Activated T-helper 1 cell treated with anti-CD3 and anti-CD28 coated beads, Interleukin-12 subunit alpha, Interleukin-12 subunit beta, Interleukin-2, Interleukin-4 antibody, amounts not matched to agents 30 ng/mL and 10 ng/mL and 1 ng/mL, durations not matched to agents 14 hours and 24 hours and 36 hours (primary cell): ENCODE measurements around the gene PCDHGA8. TPM values are rescaled to one million over a fixed set of nuclear protein-coding genes. Genes with fewer than 3 reads are reported as not detected.
A peak's percentile ranks its signal among the peaks of the same experiment; 100 is the strongest.
"Not testable (repeated sequence)": the region's sequence is repeated elsewhere in the genome, so short reads cannot be mapped to it uniquely, and the experiment has no call there.

Experiments used
- DNase-seq: peaks from one replicate; pipeline ENCODE4 v3.0.0; 2021; ENCODE audit warnings: low spot score
- H3K27ac Mint-ChIP-seq: one replicate; pipeline ENCODE4 v1.8.0; 2021; ENCODE audit warnings: mild to moderate bottlenecking, mixed read lengths
- H3K27me3 Mint-ChIP-seq: one replicate; pipeline ENCODE4 v1.8.0; 2022; ENCODE audit warnings: mild to moderate bottlenecking, moderate library complexity, mixed read lengths; ENCODE audit not compliant: insufficient read depth
- H3K36me3 Mint-ChIP-seq: one replicate; pipeline ENCODE4 v1.8.0; 2021; ENCODE audit warnings: low read depth, mixed read lengths
- H3K4me1 Mint-ChIP-seq: one replicate; pipeline ENCODE4 v1.8.0; 2021; ENCODE audit warnings: low read depth, mixed read lengths
- H3K4me3 Mint-ChIP-seq: one replicate; pipeline ENCODE4 v1.8.0; 2021; ENCODE audit warnings: mild to moderate bottlenecking, moderate library complexity, mixed read lengths
- H3K9me3 Mint-ChIP-seq: one replicate; pipeline ENCODE4 v1.8.0; 2021; ENCODE audit warnings: mixed read lengths
- intact Hi-C: fragments of 100-400 bp; cut with micrococcal nuclease; formaldehyde crosslinking; loops from one replicate; pipeline ENCODE4 v1.15.1; 2024
- total RNA-seq: library from RNA; stranded (reverse); gene quantifications from 2 replicates; pipeline ENCODE4 v1.2.3, GENCODE V29; 2022

PCDHGA8 gene
- total RNA-seq, 1 donor from 2014 or later = 0.03 TPM

- Mint-ChIP-seq H3K4me3 (peak within 1 kb of the TSS; percentile 85), H3K27ac (peak within 1 kb of the TSS; percentile 68), H3K4me1 (peaks cover 6% of the 10 kb centered on the region), H3K9me3 (peaks cover 43% of the 10 kb centered on the region), H3K36me3 (peaks cover 5% of the 10 kb centered on the region), H3K27me3 (peaks cover 19% of the 10 kb centered on the region)
- intact Hi-C loops = loop anchor here (1.0 to 10.0 kb wide), 5 partner anchors 37 to 204 kb away; partner anchors contain the start of genes PCDHB15, PCDHGA11 and PCDHGB5
- DNase-seq = no peak
Measured at GRCh38 chr5:141359790-141360426, 32.5 kb upstream of the PCDHGA8 start, which contains the start of gene PCDHGB2. Gene PCDHGB2 (plus strand): TSS chr5:141359994. CDS start chr5:141360136, 142 bp downstream.

- Mint-ChIP-seq H3K4me1 (peaks cover 6% of the 10 kb centered on the region), H3K27me3 (peaks cover 24% of the 10 kb centered on the region), H3K4me3 (no peak overlapping the region), H3K36me3 (peaks cover 10% of the 10 kb centered on the region), H3K27ac (no peak overlapping the region), H3K9me3 (peaks cover 51% of the 10 kb centered on the region)
- intact Hi-C loops = loop anchor here (5.0 kb wide), 2 partner anchors 37 to 62 kb away; partner anchors contain the start of genes PCDHGA11 and PCDHGB5
- no peak for DNase-seq
Measured at GRCh38 chr5:141360685-141361084, 31.7 kb upstream of the PCDHGA8 start.

- Mint-ChIP-seq H3K4me1 (peaks cover 6% of the 10 kb centered on the region), H3K4me3 (no peak overlapping the region), H3K27me3 (peaks cover 27% of the 10 kb centered on the region), H3K9me3 (peaks cover 56% of the 10 kb centered on the region), H3K27ac (no peak overlapping the region), H3K36me3 (peaks cover 12% of the 10 kb centered on the region)
- DNase-seq = no peak
- intact Hi-C loops = loop anchor here (5.0 kb wide), 2 partner anchors 35 to 60 kb away; partner anchors contain the start of genes PCDHGA11 and PCDHGB5
Measured at GRCh38 chr5:141362719-141363118, 29.7 kb upstream of the PCDHGA8 start.

- peaks cover 12% of the 10 kb centered on the region for H3K36me3 Mint-ChIP-seq
- peaks cover 27% of the 10 kb centered on the region for H3K27me3 Mint-ChIP-seq
- intact Hi-C loops = loop anchor here (5.0 kb wide), 2 partner anchors 33 to 58 kb away; partner anchors contain the start of genes PCDHGA11 and PCDHGB5
- H3K27ac Mint-ChIP-seq = peak within 1 kb of the TSS; percentile 5
- no peak within 1 kb of the TSS for H3K4me3 Mint-ChIP-seq
- no peak for DNase-seq
- H3K4me1 Mint-ChIP-seq = peaks cover 6% of the 10 kb centered on the region
- peaks cover 56% of the 10 kb centered on the region for H3K9me3 Mint-ChIP-seq
Measured at GRCh38 chr5:141363952-141364660, 28.3 kb upstream of the PCDHGA8 start, which contains the start of gene PCDHGA5. Gene PCDHGA5 (plus strand): TSS chr5:141364162. CDS start chr5:141364331, 169 bp downstream.

GRCh38 chr5:141366016-141366896, 26.2 kb upstream of the PCDHGA8 start:
- peaks cover 51% of the 10 kb centered on the region for H3K9me3 Mint-ChIP-seq
- no peaks in the 10 kb centered on the region for H3K4me1 Mint-ChIP-seq
- H3K27ac Mint-ChIP-seq = no peak overlapping the region
- H3K36me3 Mint-ChIP-seq = peaks cover 10% of the 10 kb centered on the region
- intact Hi-C loops = no loop called here
- H3K27me3 Mint-ChIP-seq = peaks cover 27% of the 10 kb centered on the region
- H3K4me3 Mint-ChIP-seq = no peak overlapping the region
- DNase-seq = no peak

GRCh38 chr5:141369994-141370848, 22.2 kb upstream of the PCDHGA8 start, which contains the start of gene PCDHGB3:
Gene PCDHGB3 (plus strand): TSS chr5:141370242. CDS start chr5:141370395, 153 bp downstream.
- Mint-ChIP-seq H3K4me3 (peak within 1 kb of the TSS; percentile 74), H3K27me3 (peaks cover 24% of the 10 kb centered on the region), H3K4me1 (no peaks in the 10 kb centered on the region), H3K27ac (peak within 1 kb of the TSS; percentile 55), H3K9me3 (peaks cover 35% of the 10 kb centered on the region), H3K36me3 (peaks cover 6% of the 10 kb centered on the region)
- intact Hi-C loops = loop anchor here (5.0 kb wide), 1 partner anchor 42 kb away; the partner anchor contains the start of gene PCDHGA10
- DNase-seq = no peak

GRCh38 chr5:141371572-141372475, 20.6 kb upstream of the PCDHGA8 start:
- H3K27ac Mint-ChIP-seq = no peak overlapping the region
- peaks cover 31% of the 10 kb centered on the region for H3K9me3 Mint-ChIP-seq

GRCh38 chr5:141373673-141374317, 18.6 kb upstream of the PCDHGA8 start, which contains the start of gene PCDHGA6:
Gene PCDHGA6 (plus strand): TSS chr5:141373891. CDS start chr5:141374084, 193 bp downstream.
- no peak for DNase-seq
- no peaks in the 10 kb centered on the region for H3K36me3 Mint-ChIP-seq
- no peak within 1 kb of the TSS for H3K27ac Mint-ChIP-seq
- peaks cover 35% of the 10 kb centered on the region for H3K9me3 Mint-ChIP-seq
- H3K4me1 Mint-ChIP-seq = no peaks in the 10 kb centered on the region
- H3K4me3 Mint-ChIP-seq = no peak within 1 kb of the TSS
- intact Hi-C loops = loop anchor here (5.0 kb wide), 1 partner anchor 39 kb away; the partner anchor contains the start of gene PCDHGA10
- peaks cover 14% of the 10 kb centered on the region for H3K27me3 Mint-ChIP-seq

More at GRCh38 chr5:141371572-141372475, 20.6 kb upstream of the PCDHGA8 start:
- Mint-ChIP-seq H3K4me3 (no peak overlapping the region), H3K27me3 (peaks cover 18% of the 10 kb centered on the region), H3K4me1 (no peaks in the 10 kb centered on the region), H3K36me3 (no peaks in the 10 kb centered on the region)
- DNase-seq = no peak
- intact Hi-C loops = loop anchor here (5.0 kb wide), 1 partner anchor 40 kb away; the partner anchor contains the start of gene PCDHGA10

GRCh38 chr5:141374627-141375026, 17.8 kb upstream of the PCDHGA8 start:
- intact Hi-C loops = loop anchor here (5.0 kb wide), 1 partner anchor 38 kb away; the partner anchor contains the start of gene PCDHGA10
- H3K27me3 Mint-ChIP-seq = peaks cover 14% of the 10 kb centered on the region

GRCh38 chr5:141375444-141376155, 16.8 kb upstream of the PCDHGA8 start:
- H3K27me3 Mint-ChIP-seq, intact Hi-C loops, H3K27ac Mint-ChIP-seq, H3K36me3 Mint-ChIP-seq, DNase-seq, H3K4me1 Mint-ChIP-seq, H3K4me3 Mint-ChIP-seq: not testable (repeated sequence)
- peaks cover 29% of the 10 kb centered on the region for H3K9me3 Mint-ChIP-seq

More at GRCh38 chr5:141374627-141375026, 17.8 kb upstream of the PCDHGA8 start:
- H3K4me1 Mint-ChIP-seq = no peaks in the 10 kb centered on the region
- no peaks in the 10 kb centered on the region for H3K36me3 Mint-ChIP-seq
- no peak overlapping the region for H3K27ac Mint-ChIP-seq
- H3K4me3 Mint-ChIP-seq = no peak overlapping the region
- DNase-seq = no peak
- H3K9me3 Mint-ChIP-seq = peaks cover 35% of the 10 kb centered on the region
